IMR-90 (cell line): ENCODE measurements around the gene ZNHIT2. TPM values are rescaled to one million over a fixed set of nuclear protein-coding genes. Genes with fewer than 3 reads are reported as not detected.

Source experiments
- ATAC-seq: fragments of 200-7000 bp; cut with Tn5 transposase; 2 replicates; pipeline ENCODE4 v1.9.1; 2020; ENCODE audit warnings: low read depth, mild to moderate bottlenecking, moderate library complexity
- BruUV-seq: library from RNA; stranded (reverse); fragments of 400-500 nt; replicated peaks from 2 replicates; lab custom pipeline; 2021; lab: Mats Ljungman, UMichigan
- CTCF ChIA-PET: fragments of 300-600 bp; formaldehyde crosslinking; extraction: SDS; loops from one replicate; lab custom pipeline; 2021; ENCODE audit warnings: antibody characterized with exemption; lab: Yijun Ruan, JAX
- POLR2A ChIA-PET: fragments of 300-600 bp; sonication (Branson Sonifier 250); formaldehyde crosslinking; loops from one replicate; lab custom pipeline; 2022; ENCODE audit warnings: antibody characterized with exemption; ENCODE audit not compliant: unreplicated experiment; lab: Charles Lee
- DNase-seq: peaks from one replicate; pipeline ENCODE4 v3.0.0; 2013
- H2AFZ ChIP-seq: replicated peaks from 2 replicates; pipeline ENCODE3; 2013; ENCODE audit warnings: low read length, mild to moderate bottlenecking; ENCODE audit not compliant: poor library complexity
- H2AK5ac ChIP-seq: 2 replicates; pipeline ENCODE4 v1.6.1; 2013; ENCODE audit warnings: low read depth, low read length, inconsistent platforms
- H2AK9ac ChIP-seq: replicated peaks from 2 replicates; pipeline ENCODE3; 2013; ENCODE audit warnings: mild to moderate bottlenecking, low read depth, low read length, moderate library complexity; ENCODE audit not compliant: poor library complexity
- H2BK120ac ChIP-seq: 2 replicates; pipeline ENCODE4 v1.6.1; 2013; ENCODE audit warnings: low read depth, low read length, inconsistent platforms
- H2BK15ac ChIP-seq: 3 replicates; pipeline ENCODE4 v1.6.1; 2013; ENCODE audit warnings: low read depth, low read length, inconsistent platforms
- H2BK20ac ChIP-seq: 2 replicates; pipeline ENCODE4 v1.6.1; 2013; ENCODE audit warnings: low read depth, mild to moderate bottlenecking, inconsistent platforms, low read length, moderate library complexity
- H2BK5ac ChIP-seq: 2 replicates; pipeline ENCODE4 v1.6.1; 2013; ENCODE audit warnings: mild to moderate bottlenecking, low read depth, low read length, inconsistent platforms; ENCODE audit not compliant: poor library complexity, severe bottlenecking
- H3K14ac ChIP-seq: replicated peaks from 2 replicates; pipeline ENCODE4 v1.6.1; 2013; ENCODE audit warnings: low read depth, low read length, inconsistent platforms
- H3K18ac ChIP-seq: 2 replicates; pipeline ENCODE4 v1.6.1; 2013; ENCODE audit warnings: low read depth, low read length, control low read depth
- H3K23ac ChIP-seq: 2 replicates; pipeline ENCODE4 v1.6.1; 2013; ENCODE audit warnings: low read depth, low read length, inconsistent platforms
- H3K27ac ChIP-seq: 2 replicates; pipeline ENCODE4 v1.5.1; 2013; ENCODE audit warnings: mild to moderate bottlenecking, control low read depth, low read length; ENCODE audit not compliant: insufficient read depth
- H3K27me3 ChIP-seq: 2 replicates; pipeline ENCODE4 v1.6.1; 2013; ENCODE audit warnings: low read length; ENCODE audit not compliant: control insufficient read depth, insufficient read depth
- H3K36me3 ChIP-seq: 2 replicates; pipeline ENCODE4 v1.6.1; 2013; ENCODE audit warnings: low read length, mixed read lengths; ENCODE audit not compliant: control insufficient read depth, insufficient read depth
- H3K4ac ChIP-seq: 2 replicates; pipeline ENCODE4 v1.6.1; 2013; ENCODE audit warnings: low read depth, low read length, inconsistent platforms
- H3K4me1 ChIP-seq: 2 replicates; pipeline ENCODE4 v1.6.1; 2013; ENCODE audit warnings: low read length, mixed read lengths; ENCODE audit not compliant: control insufficient read depth, insufficient read depth
- H3K4me2 ChIP-seq: 2 replicates; pipeline ENCODE4 v1.6.1; 2013; ENCODE audit warnings: low read depth, mild to moderate bottlenecking, control low read depth, low read length, moderate library complexity
- H3K4me3 ChIP-seq: 2 replicates; pipeline ENCODE4 v1.5.1; 2013; ENCODE audit warnings: low read depth, mild to moderate bottlenecking, control low read depth, low read length, moderate library complexity; ENCODE audit not compliant: insufficient read depth
- H3K56ac ChIP-seq: 2 replicates; pipeline ENCODE4 v1.6.1; 2013; ENCODE audit warnings: low read length, inconsistent platforms; ENCODE audit not compliant: insufficient read depth; ENCODE audit errors: extremely low read depth
- H3K79me1 ChIP-seq, 2 experiments: 2 replicates each; pipeline ENCODE4 v1.6.1; 2013; ENCODE audit warnings: low read length in 2 of 2, inconsistent platforms in 1 of 2, low read depth in 1 of 2
- H3K9ac ChIP-seq: 2 replicates; pipeline ENCODE4 v1.6.1; 2013; ENCODE audit warnings: low read depth, low read length, control low read depth
- H3K9me1 ChIP-seq: 2 replicates; pipeline ENCODE4 v1.6.1; 2013; ENCODE audit warnings: low read length, inconsistent platforms; ENCODE audit not compliant: insufficient read depth
- H3K9me3 ChIP-seq: 2 replicates; pipeline ENCODE4 v1.6.1; 2013; ENCODE audit warnings: low read length; ENCODE audit not compliant: control insufficient read depth, insufficient read depth
- H4K20me1 ChIP-seq: 2 replicates; pipeline ENCODE4 v1.6.1; 2013; ENCODE audit warnings: low read length, inconsistent platforms; ENCODE audit not compliant: insufficient read depth
- H4K5ac ChIP-seq: 2 replicates; pipeline ENCODE4 v1.6.1; 2013; ENCODE audit warnings: mild to moderate bottlenecking, low read depth, low read length, control low read depth
- H4K8ac ChIP-seq, 2 experiments: 2 replicates each; pipeline ENCODE4 v1.6.1; 2013; ENCODE audit warnings: low read depth in 2 of 2, low read length in 2 of 2, control low read depth in 1 of 2, inconsistent platforms in 1 of 2
- H4K91ac ChIP-seq: 2 replicates; pipeline ENCODE4 v1.6.1; 2013; ENCODE audit warnings: low read depth, low read length, inconsistent platforms; ENCODE audit not compliant: insufficient read depth
- CHD1 ChIP-seq: IDR thresholded peaks from 2 replicates; pipeline ENCODE4 v1.6.1; 2012; ENCODE audit warnings: low read depth, low read length, improper control_type of control experiment
- MAFK ChIP-seq: IDR thresholded peaks from 2 replicates; pipeline ENCODE4 v1.6.1; 2012; ENCODE audit warnings: low read depth, low read length, improper control_type of control experiment
- MAZ ChIP-seq: IDR thresholded peaks from 2 replicates; pipeline ENCODE4 v1.6.1; 2012; ENCODE audit warnings: low read depth, mild to moderate bottlenecking, low read length, improper control_type of control experiment, moderate library complexity, borderline replicate concordance
- NFE2L2 ChIP-seq: fragments of 150-350 bp; IDR thresholded peaks from 2 replicates; pipeline ENCODE4 v1.6.1; 2016; ENCODE audit warnings: low read depth, mild to moderate bottlenecking, low read length
- WGBS, 2 experiments: methylation state at CpG; one replicate each; pipeline versions ENCODE4 v1.1.5 to v1.1.7; 2013; ENCODE audit warnings: missing lambda C conversion rate in 2 of 2; ENCODE audit not compliant: insufficient read length in 1 of 2; ENCODE audit errors: extremely low coverage in 2 of 2; 5-methylcytosine and 5-hydroxymethylcytosine counted together
- dilution Hi-C: fragments of 300-500 bp; cut with HindIII; formaldehyde crosslinking; loops from one replicate; pipeline ENCODE4 v1.14.3; 2018; ENCODE audit warnings: low sequenced_read_pairs; ENCODE audit not compliant: unreplicated experiment
- in situ Hi-C: fragments of 300-500 bp; cut with MboI; formaldehyde crosslinking; loops from 3 replicates; pipeline ENCODE4 v1.14.3; 2019; ENCODE audit warnings: low sequenced_read_pairs, inconsistent platforms, mixed read lengths
- intact Hi-C: fragments of 100-400 bp; cut with micrococcal nuclease; formaldehyde crosslinking; loops from 2 replicates; pipeline ENCODE4 v1.10.0; 2022
- polyA plus RNA-seq, 3 experiments: library from polyadenylated mRNA; depleted of rRNA; stranded (reverse); fragments of >200 nt; gene quantifications; 2 replicates each; pipeline ENCODE4 v1.2.3, GENCODE V29; 2012; ENCODE audit warnings: low replicate concordance in 1 of 3
- total RNA-seq: library from RNA; depleted of rRNA; stranded (reverse); fragments of >200 nt; gene quantifications from 2 replicates; pipeline ENCODE4 v1.2.3, GENCODE V29; 2012

Gene ZNHIT2
- total and polyA plus RNA-seq, 2 of the 4 experiments (the other 2 are of a cell fraction) = 3.9 to 5.9 TPM

GRCh38 chr11:65087827-65088226 is 29.7 kb downstream of the ZNHIT2 start:
- Histone ChIP-seq H2BK120ac (no peak overlapping the region), H3K9ac (no peak overlapping the region), H3K27me3 (no peaks in the 10 kb centered on the region), H3K36me3 (peaks cover 35% of the 10 kb centered on the region), H4K20me1 (no peaks in the 10 kb centered on the region; the same call in 1 of the 2 replicates), H2AFZ (no peak overlapping the region), H3K4ac (no peak overlapping the region), H3K9me3 (no peaks in the 10 kb centered on the region), H2AK5ac (no peak overlapping the region), H3K14ac (no peak overlapping the region), H4K91ac (no peak overlapping the region), H3K4me1 (peaks cover 4% of the 10 kb centered on the region; the same call in 1 of the 2 replicates), H3K18ac (no peak overlapping the region), H3K4me3 (no peak overlapping the region), H4K8ac (no peak overlapping the region), H3K4me2 (no peak overlapping the region), H3K9me1 (no peaks in the 10 kb centered on the region), H2BK15ac (no peak overlapping the region), H2BK20ac (no peak overlapping the region), H3K79me1 (peaks cover 25 to 31% of the 10 kb centered on the region in 2 experiments), H4K5ac (no peak overlapping the region), H3K27ac (no peak overlapping the region), H3K23ac (no peak overlapping the region), H2AK9ac (no peak overlapping the region), H3K56ac (no peak overlapping the region), H2BK5ac (no peak overlapping the region)
- intact Hi-C loops (no loop called here), dilution Hi-C loops (no loop called here), in situ Hi-C loops (no loop called here)
- POLR2A ChIA-PET = no interaction called here
- DNase-seq (no peak), ATAC-seq (no peak)
- CTCF ChIA-PET = no interaction called here
- BruUV-seq = no TSS peak
- WGBS, 2 experiments = no CpG with 5 or more reads among the region's 15 CpGs
- TF ChIP-seq NFE2L2 = no peak
- no peak for TF ChIP-seq CHD1
- TF ChIP-seq MAFK = no peak
- TF ChIP-seq MAZ = no peak
